Measurements from ENCODE around the gene TAS2R60.
"Not testable (repeated sequence)": the region's sequence is repeated elsewhere in the genome, so short reads cannot be mapped to it uniquely, and the experiment has no call there.

Gene TAS2R60

GRCh38 chr7:143458263-143458662 is 15.0 kb downstream of the TAS2R60 start:
- Histone ChIP-seq H2AFZ (ENCODE audit: low read length, unreplicated experiment) (peak overlapping the region; percentile 47), H3K4me1 (ENCODE audit: control insufficient read depth, insufficient read depth, low read length, unreplicated experiment) (peaks cover 30% of the 10 kb centered on the region), H3K79me2 (ENCODE audit: control insufficient read depth, insufficient read depth, low read length, unreplicated experiment) (no peaks in the 10 kb centered on the region), H3K4me3 (ENCODE audit: low read depth, low read length) (0 out of 2 replicates have a peak overlapping the region, but pooled peaks have one; percentile 6), H3K27ac (ENCODE audit: low read depth, low read length) (peak overlapping the region; percentile 70), H3K27me3 (ENCODE audit: insufficient read depth, low read length) (no peaks in the 10 kb centered on the region), H3K36me3 (ENCODE audit: insufficient read depth, low read length) (no peaks in the 10 kb centered on the region)

- H3K79me2 ChIP-seq (ENCODE audit: control insufficient read depth, insufficient read depth, low read length, unreplicated experiment), result no peaks in the 10 kb centered on the region
Measured at GRCh38 chr7:143458681-143459080, 15.4 kb downstream of the TAS2R60 start.

GRCh38 chr7:143459359-143459758 is 16.1 kb downstream of the TAS2R60 start:
- Histone ChIP-seq H3K27ac (ENCODE audit: low read depth, low read length) (no peak overlapping the region), H3K79me2 (ENCODE audit: control insufficient read depth, insufficient read depth, low read length, unreplicated experiment) (no peaks in the 10 kb centered on the region), H2AFZ (ENCODE audit: low read length, unreplicated experiment) (no peak overlapping the region), H3K4me3 (ENCODE audit: low read depth, low read length) (no peak overlapping the region), H3K4me1 (ENCODE audit: control insufficient read depth, insufficient read depth, low read length, unreplicated experiment) (peaks cover 30% of the 10 kb centered on the region), H3K36me3 (ENCODE audit: insufficient read depth, low read length) (no peaks in the 10 kb centered on the region), H3K27me3 (ENCODE audit: insufficient read depth, low read length) (no peaks in the 10 kb centered on the region)

More at GRCh38 chr7:143458681-143459080, 15.4 kb downstream of the TAS2R60 start:
- Histone ChIP-seq H3K36me3 (ENCODE audit: insufficient read depth, low read length) (no peaks in the 10 kb centered on the region), H2AFZ (ENCODE audit: low read length, unreplicated experiment) (peak overlapping the region; percentile 47), H3K4me1 (ENCODE audit: control insufficient read depth, insufficient read depth, low read length, unreplicated experiment) (peaks cover 30% of the 10 kb centered on the region), H3K27ac (ENCODE audit: low read depth, low read length) (peak overlapping the region; percentile 70; the same call in 1 of the 2 replicates), H3K27me3 (ENCODE audit: insufficient read depth, low read length) (no peaks in the 10 kb centered on the region), H3K4me3 (ENCODE audit: low read depth, low read length) (no peak overlapping the region)

GRCh38 chr7:143460271-143460979 is 17.2 kb downstream of the TAS2R60 start:
- Histone ChIP-seq H3K36me3 (ENCODE audit: insufficient read depth, low read length) (no peaks in the 10 kb centered on the region), H2AFZ (ENCODE audit: low read length, unreplicated experiment) (no peak overlapping the region), H3K27ac (ENCODE audit: low read depth, low read length) (no peak overlapping the region), H3K4me3 (ENCODE audit: low read depth, low read length) (no peak overlapping the region), H3K79me2 (ENCODE audit: control insufficient read depth, insufficient read depth, low read length, unreplicated experiment) (no peaks in the 10 kb centered on the region), H3K27me3 (ENCODE audit: insufficient read depth, low read length) (no peaks in the 10 kb centered on the region), H3K4me1 (ENCODE audit: control insufficient read depth, insufficient read depth, low read length, unreplicated experiment) (peaks cover 30% of the 10 kb centered on the region)

GRCh38 chr7:143462045-143462444 is 18.8 kb downstream of the TAS2R60 start:
- Histone ChIP-seq H3K79me2 (ENCODE audit: control insufficient read depth, insufficient read depth, low read length, unreplicated experiment) (no peaks in the 10 kb centered on the region), H3K4me1 (ENCODE audit: control insufficient read depth, insufficient read depth, low read length, unreplicated experiment) (peaks cover 18% of the 10 kb centered on the region), H3K36me3 (ENCODE audit: insufficient read depth, low read length) (no peaks in the 10 kb centered on the region), H3K27me3 (ENCODE audit: insufficient read depth, low read length) (no peaks in the 10 kb centered on the region), H2AFZ (ENCODE audit: low read length, unreplicated experiment) (no peak overlapping the region), H3K27ac (ENCODE audit: low read depth, low read length) (no peak overlapping the region), H3K4me3 (ENCODE audit: low read depth, low read length) (no peak overlapping the region)

- no peak overlapping the region for H2AFZ ChIP-seq (ENCODE audit: low read length, unreplicated experiment)
- peaks cover 3% of the 10 kb centered on the region for H3K4me1 ChIP-seq (ENCODE audit: control insufficient read depth, insufficient read depth, low read length, unreplicated experiment)
- H3K27me3 ChIP-seq (ENCODE audit: insufficient read depth, low read length), result no peaks in the 10 kb centered on the region
- H3K36me3 ChIP-seq (ENCODE audit: insufficient read depth, low read length), result no peaks in the 10 kb centered on the region
- H3K27ac ChIP-seq (ENCODE audit: low read depth, low read length), result no peak overlapping the region
- no peaks in the 10 kb centered on the region for H3K79me2 ChIP-seq (ENCODE audit: control insufficient read depth, insufficient read depth, low read length, unreplicated experiment)
- H3K4me3 ChIP-seq (ENCODE audit: low read depth, low read length), result no peak overlapping the region
Measured at GRCh38 chr7:143463556-143463955, 20.3 kb downstream of the TAS2R60 start.

GRCh38 chr7:143463957-143464356 is 20.7 kb downstream of the TAS2R60 start:
- Histone ChIP-seq H3K79me2 (ENCODE audit: control insufficient read depth, insufficient read depth, low read length, unreplicated experiment) (no peaks in the 10 kb centered on the region), H3K4me1 (ENCODE audit: control insufficient read depth, insufficient read depth, low read length, unreplicated experiment) (no peaks in the 10 kb centered on the region), H3K27ac (ENCODE audit: low read depth, low read length) (no peak overlapping the region), H2AFZ (ENCODE audit: low read length, unreplicated experiment) (no peak overlapping the region), H3K36me3 (ENCODE audit: insufficient read depth, low read length) (no peaks in the 10 kb centered on the region), H3K27me3 (ENCODE audit: insufficient read depth, low read length) (no peaks in the 10 kb centered on the region), H3K4me3 (ENCODE audit: low read depth, low read length) (no peak overlapping the region)

- no peaks in the 10 kb centered on the region for H3K4me1 ChIP-seq (ENCODE audit: control insufficient read depth, insufficient read depth, low read length, unreplicated experiment)
- no peaks in the 10 kb centered on the region for H3K27me3 ChIP-seq (ENCODE audit: insufficient read depth, low read length)
- H3K27ac ChIP-seq (ENCODE audit: low read depth, low read length), result no peak overlapping the region
- no peak overlapping the region for H2AFZ ChIP-seq (ENCODE audit: low read length, unreplicated experiment)
- no peaks in the 10 kb centered on the region for H3K36me3 ChIP-seq (ENCODE audit: insufficient read depth, low read length)
- H3K79me2 ChIP-seq (ENCODE audit: control insufficient read depth, insufficient read depth, low read length, unreplicated experiment), result no peaks in the 10 kb centered on the region
- no peak overlapping the region for H3K4me3 ChIP-seq (ENCODE audit: low read depth, low read length)
Measured at GRCh38 chr7:143467724-143468123, 24.5 kb downstream of the TAS2R60 start.

GRCh38 chr7:143472071-143472689 is 28.9 kb downstream of the TAS2R60 start:
- not testable (repeated sequence) for H3K4me1 ChIP-seq (ENCODE audit: control insufficient read depth, insufficient read depth, low read length, unreplicated experiment); H2AFZ ChIP-seq (ENCODE audit: low read length, unreplicated experiment); H3K27ac ChIP-seq (ENCODE audit: low read depth, low read length); H3K4me3 ChIP-seq (ENCODE audit: low read depth, low read length); H3K79me2 ChIP-seq (ENCODE audit: control insufficient read depth, insufficient read depth, low read length, unreplicated experiment); H3K27me3 ChIP-seq (ENCODE audit: insufficient read depth, low read length); H3K36me3 ChIP-seq (ENCODE audit: insufficient read depth, low read length)

GRCh38 chr7:143477501-143478150 is 34.4 kb downstream of the TAS2R60 start, which contains the start of gene TAS2R41:
TAS2R41 (plus strand) TSS chr7:143477873; CDS start chr7:143477873, 0 bp downstream.
- no peaks in the 10 kb centered on the region for H3K27me3 ChIP-seq (ENCODE audit: insufficient read depth, low read length)
- no peak within 1 kb of the TSS for H2AFZ ChIP-seq (ENCODE audit: low read length, unreplicated experiment)
- no peak within 1 kb of the TSS for H3K27ac ChIP-seq (ENCODE audit: low read depth, low read length)
- H3K36me3 ChIP-seq (ENCODE audit: insufficient read depth, low read length), result no peaks in the 10 kb centered on the region
- no peak within 1 kb of the TSS for H3K4me3 ChIP-seq (ENCODE audit: low read depth, low read length)
- H3K79me2 ChIP-seq (ENCODE audit: control insufficient read depth, insufficient read depth, low read length, unreplicated experiment), result no peaks in the 10 kb centered on the region
- H3K4me1 ChIP-seq (ENCODE audit: control insufficient read depth, insufficient read depth, low read length, unreplicated experiment), result no peaks in the 10 kb centered on the region

All from ACC112 (cell line).